GM18498 (cell line): ENCODE data around the gene OR4M2.
A peak's percentile ranks its signal among the peaks of the same experiment; 100 is the strongest.
"Not testable (repeated sequence)": the region's sequence is repeated elsewhere in the genome, so short reads cannot be mapped to it uniquely, and the experiment has no call there.

Source experiments
- ATAC-seq: cut with Tn5 transposase; IDR thresholded peaks from one replicate; pipeline ENCODE4 v1.9.1; 2021; ENCODE audit warnings: mild to moderate bottlenecking, moderate library complexity; ENCODE audit not compliant: unreplicated experiment

The OR4M2 gene

GRCh38 chr15:22080227-22080626 lies at the start of gene OR4M2:
OR4M2 (plus strand) TSS chr15:22080527; CDS start chr15:22080625, 98 bp downstream.
- not testable (repeated sequence) for ATAC-seq

GRCh38 chr15:22069267-22069666 lies 11.1 kb upstream of the OR4M2 start:
- ATAC-seq: not testable (repeated sequence)

GRCh38 chr15:22081386-22081785 lies 1.1 kb downstream of the OR4M2 start:
- not testable (repeated sequence) for ATAC-seq

- ATAC-seq: peak; percentile 34
Measured at GRCh38 chr15:22098616-22099253, 18.4 kb downstream of the OR4M2 start.

- peak; percentile 69 for ATAC-seq
Measured at GRCh38 chr15:22099289-22099891, 19.1 kb downstream of the OR4M2 start.

- ATAC-seq: not testable (repeated sequence)
Measured at GRCh38 chr15:22122033-22122432, 41.7 kb downstream of the OR4M2 start.
